ENCODE measurements around the gene SLCO2B1.

SLCO2B1 gene

GRCh38 chr11:75162954-75163353, 12.0 kb downstream of the SLCO2B1 start:
- no peak for DNase-seq

DNA sequence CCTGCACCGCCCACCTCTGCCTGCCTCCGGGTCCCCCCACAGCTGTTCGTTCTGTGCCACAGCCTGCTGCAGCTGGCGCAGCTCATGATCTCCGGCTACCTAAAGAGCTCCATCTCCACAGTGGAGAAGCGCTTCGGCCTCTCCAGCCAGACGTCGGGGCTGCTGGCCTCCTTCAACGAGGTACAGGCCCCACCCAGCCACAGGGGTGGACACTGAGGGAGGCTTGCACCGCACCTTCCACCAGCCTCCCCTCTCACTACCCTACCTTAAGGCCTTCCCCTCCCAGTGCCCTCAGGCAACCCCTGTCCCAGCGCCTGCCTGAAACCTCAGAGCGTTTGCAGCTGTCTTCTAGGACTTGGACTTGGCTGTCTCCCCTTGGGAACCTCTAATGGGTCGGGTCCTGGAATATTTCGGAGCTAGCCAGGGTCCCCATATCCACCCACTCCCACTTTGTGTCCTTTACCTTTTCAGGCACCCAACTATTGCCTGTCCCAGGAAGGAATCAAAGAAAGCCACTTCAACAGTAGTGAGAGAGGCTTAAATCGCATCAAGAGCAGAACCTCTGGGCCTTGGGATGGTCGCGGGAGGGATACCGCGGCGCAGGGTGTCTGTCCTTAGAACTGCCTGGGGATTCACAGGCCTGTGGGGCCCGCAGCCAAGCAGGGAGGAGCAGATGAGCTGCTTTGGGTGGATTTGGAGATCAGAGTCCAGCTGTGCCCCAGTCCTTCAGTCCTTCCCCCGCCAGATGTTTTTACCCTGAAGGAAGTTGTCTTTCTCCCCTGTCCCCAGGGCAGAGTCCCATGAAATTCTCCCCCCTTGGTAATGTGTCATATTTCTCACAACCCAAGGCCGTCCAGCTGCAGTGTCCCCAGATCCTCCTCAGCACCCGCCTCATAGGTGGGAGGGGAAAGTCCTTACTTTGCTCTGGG, 13.3 kb downstream of the SLCO2B1 start:
- no peak for DNase-seq

GRCh38 chr11:75165721-75166120, 14.8 kb downstream of the SLCO2B1 start:
- no peak for DNase-seq

DNA sequence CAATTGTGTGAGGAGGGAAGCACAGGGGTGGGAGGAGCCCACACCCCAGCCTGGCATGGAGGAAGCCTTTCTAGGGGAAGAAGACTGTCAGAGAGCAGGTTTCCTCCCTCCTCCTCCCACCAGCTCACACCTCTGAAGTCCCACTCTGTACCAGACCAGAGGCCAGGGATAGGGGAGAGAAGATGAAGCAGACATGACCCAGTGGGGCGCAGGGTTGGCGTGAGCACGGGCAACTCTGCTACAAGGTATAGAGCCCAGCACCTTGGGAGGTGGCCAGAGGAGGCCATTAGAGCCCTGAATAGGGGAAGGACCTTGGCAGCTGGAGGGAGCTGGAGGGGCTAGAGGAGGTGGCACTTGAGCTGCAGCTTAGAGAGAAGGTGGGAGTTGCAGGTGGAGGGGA, 15.9 kb downstream of the SLCO2B1 start:
- DNase-seq, result no peak

DNA sequence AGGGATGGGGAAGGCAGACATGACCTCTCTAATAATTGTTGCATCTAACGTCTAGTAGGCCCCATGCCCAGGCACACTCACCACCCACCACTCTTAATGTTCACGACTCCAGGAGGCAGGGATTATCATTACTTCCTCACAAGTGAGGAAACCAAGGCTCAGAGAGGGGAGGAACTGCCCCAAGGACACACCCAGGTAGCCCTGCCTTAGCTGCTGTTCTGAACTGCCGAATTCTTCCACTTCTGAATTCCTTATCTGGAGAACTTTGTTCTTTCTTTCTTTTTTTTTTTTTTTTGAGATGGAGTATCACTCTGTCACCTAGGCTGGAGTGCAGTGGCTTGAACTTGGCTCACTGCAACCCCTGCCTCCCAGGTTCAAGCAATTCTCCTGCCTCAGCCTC, 16.7 kb downstream of the SLCO2B1 start:
- no peak for DNase-seq

GRCh38 chr11:75169101-75169885, 18.4 kb downstream of the SLCO2B1 start:
- no peak for DNase-seq

DNA sequence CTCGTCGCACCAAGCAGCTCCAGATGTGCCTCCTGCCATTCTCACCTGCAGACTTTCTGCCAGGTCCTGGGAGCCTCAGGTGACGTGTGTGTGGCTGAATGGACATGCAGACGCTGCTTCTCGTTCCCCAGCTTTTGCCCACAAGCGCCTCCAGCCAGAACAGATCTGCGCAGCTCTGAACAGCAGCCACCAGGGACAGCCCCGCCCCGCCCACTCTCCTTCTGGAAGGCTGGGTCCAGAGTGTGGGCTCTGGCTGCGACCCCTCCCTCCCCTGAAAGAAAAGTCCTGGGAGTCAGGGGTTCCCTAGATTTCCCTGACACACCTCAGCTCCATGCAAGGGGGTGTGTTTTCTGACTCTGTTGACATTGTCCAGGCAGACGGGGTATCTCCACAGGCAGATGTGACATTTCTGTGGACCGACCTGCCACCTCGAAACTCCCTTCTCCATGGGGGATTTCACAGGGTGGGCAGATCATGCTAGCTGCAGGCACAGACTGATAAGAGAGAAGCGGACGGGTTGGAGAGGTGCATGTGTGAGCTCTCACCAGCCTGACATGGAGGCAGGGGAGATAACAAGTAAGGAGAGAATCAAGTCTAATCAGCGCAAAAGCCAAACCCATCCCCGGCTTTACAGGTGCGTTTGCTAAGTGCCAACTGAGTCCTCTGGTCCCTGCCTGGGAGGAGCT, 19.8 kb downstream of the SLCO2B1 start:
- DNase-seq, result no peak

DNA sequence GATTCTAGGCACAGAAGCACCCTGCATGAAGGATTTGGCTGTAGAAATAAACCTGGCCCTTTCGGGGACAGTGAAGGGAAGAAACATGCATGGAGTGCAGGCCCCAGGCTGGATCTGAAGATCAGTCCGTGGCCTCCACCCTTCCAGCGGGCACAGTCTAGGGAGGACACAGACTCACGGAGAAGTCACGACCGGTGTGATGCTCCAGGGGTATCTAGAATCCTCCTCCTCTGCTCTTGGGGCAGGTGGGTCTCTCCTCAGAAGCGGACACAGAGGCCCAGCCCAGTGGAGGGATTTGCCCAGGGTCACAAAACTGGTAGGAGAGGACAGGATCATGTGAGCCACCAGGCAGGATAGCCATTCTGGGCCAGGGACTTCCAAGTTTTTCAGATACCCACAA, 22.4 kb downstream of the SLCO2B1 start:
- no peak for DNase-seq

GRCh38 chr11:75174781-75175370, 24.0 kb downstream of the SLCO2B1 start:
- no peak for DNase-seq

GRCh38 chr11:75182664-75183063, 31.8 kb downstream of the SLCO2B1 start:
- no peak for DNase-seq

DNA sequence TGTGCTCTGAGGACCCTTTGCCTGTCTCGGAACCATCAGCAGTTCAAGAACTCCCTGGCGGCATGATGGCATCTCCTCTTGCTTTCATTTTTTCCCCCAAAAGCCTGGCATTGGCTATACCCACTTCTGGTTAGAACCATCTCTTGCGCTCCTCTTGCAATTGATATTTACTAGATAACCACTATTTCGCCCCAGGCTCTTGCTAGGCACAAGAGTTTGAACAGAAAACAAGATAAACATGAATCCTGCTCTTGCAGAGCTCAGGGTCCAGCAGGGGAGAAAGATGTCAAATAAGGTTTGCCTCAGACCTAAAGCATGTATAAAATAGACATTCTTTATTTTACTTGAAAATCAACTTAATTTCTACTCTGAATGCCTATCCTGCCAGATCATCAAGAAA, 33.1 kb downstream of the SLCO2B1 start:
- DNase-seq, result no peak

- DNase-seq, result no peak
Observed at GRCh38 chr11:75184757-75185425, 34.0 kb downstream of the SLCO2B1 start.

GRCh38 chr11:75185866-75186265, 35.0 kb downstream of the SLCO2B1 start:
- DNase-seq, result no peak

- DNase-seq, result no peak
Observed at GRCh38 chr11:75186999-75187398, 36.1 kb downstream of the SLCO2B1 start.

DNA sequence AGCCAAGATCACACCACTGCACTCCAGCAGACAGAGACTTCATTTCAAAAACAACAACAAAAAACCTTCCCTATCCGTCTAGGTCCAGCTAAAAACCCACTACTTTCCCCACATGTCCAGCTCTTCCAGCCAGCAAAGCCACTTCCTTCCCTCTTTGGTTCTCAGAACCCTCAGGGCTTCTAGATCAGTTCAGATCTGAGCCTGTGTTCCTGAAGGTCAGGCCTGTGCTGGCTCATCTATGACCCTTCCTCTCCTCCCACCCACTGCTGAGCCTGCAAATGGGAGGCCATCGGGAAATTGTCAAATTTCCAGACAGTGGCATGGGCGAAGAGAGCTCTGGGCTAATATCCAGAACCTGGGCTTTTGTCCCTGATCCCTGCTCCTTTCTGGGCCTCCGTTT, 37.8 kb downstream of the SLCO2B1 start:
- DNase-seq, result no peak

DNA sequence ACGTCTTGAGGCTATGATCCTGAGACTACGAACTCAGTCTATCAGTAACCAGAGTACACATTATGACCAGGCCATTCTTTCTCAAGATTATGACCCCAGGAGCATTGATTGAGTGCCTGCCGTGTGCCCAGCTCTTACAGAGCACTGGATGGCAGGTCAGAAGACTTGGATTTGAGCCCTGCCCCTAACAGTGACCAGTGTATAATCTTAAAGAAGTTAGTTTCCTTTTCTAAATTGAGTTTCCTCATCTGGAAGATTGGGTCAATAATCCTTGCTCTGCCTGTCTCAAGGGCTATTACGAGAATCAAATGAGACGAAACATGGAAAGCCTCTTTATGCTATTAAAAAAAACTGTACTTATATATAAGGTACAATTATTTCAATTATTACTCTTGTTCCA, 38.2 kb downstream of the SLCO2B1 start:
- DNase-seq, result no peak

DNA sequence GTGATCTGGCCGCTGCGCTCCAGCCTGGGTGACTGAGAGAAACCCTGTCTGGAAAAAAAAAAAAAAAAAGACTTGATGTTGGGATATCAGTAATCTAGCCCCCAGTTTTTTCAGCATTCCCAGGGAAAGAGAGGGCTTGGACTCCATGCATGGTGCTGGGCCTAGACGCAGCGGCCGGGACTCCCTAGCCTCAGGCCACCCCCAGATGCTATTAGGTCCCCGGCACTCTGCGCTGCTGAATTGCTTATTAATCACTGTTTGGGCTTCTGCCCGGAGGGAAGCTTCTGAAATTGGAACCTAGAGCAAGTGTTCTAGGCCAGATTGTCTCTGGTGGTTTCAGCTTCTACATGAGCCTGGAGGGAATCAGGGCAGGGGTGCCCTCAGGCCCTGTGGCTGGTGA, 39.0 kb downstream of the SLCO2B1 start:
- no peak for DNase-seq

DNA sequence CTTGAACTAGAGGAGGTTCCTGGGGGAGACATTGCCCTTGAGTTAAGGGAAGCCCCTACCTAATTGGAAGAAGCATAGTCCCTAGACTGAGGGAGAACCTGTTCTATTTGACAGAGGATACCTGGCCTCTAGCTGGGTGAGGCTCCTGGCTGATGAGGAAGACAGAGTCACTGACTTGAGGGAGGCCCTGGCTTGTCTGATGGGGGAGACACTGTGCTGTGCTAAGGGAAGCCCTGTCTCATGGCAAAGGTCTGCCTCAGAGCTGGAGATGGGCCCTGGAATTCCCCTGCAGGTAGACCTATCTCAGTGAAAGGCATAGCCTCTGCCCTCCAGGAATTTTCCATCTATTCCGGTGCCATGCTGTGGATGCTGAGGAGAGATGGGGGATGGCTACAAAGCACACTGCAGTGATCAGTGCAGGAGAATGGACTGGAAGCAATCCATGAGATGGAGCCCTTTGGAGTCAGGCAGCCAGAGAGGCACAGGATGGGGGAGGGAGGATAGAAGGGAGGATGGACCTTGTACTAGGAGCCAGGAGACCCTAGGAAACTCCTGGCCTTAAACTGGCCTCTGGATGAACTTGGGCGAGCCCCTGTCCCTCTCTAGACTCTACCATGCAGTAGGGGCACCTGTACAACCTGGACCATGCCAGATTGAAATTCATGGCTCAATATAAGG, 39.9 kb downstream of the SLCO2B1 start:
- no peak for DNase-seq

- DNase-seq, result no peak
Observed at GRCh38 chr11:75191330-75191717, 40.4 kb downstream of the SLCO2B1 start.

DNA sequence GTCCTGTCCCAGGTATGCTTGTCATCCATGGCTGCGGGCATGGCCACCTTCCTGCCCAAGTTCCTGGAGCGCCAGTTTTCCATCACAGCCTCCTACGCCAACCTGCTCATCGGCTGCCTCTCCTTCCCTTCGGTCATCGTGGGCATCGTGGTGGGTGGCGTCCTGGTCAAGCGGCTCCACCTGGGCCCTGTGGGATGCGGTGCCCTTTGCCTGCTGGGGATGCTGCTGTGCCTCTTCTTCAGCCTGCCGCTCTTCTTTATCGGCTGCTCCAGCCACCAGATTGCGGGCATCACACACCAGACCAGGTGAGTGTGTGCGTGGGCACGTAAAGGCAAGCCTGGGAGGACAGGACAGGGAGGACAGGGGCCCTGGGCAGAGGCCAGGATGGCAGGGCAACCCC, 42.4 kb downstream of the SLCO2B1 start:
- DNase-seq, result no peak

GRCh38 chr11:75193711-75194110, 42.8 kb downstream of the SLCO2B1 start:
- DNase-seq, result no peak

DNA sequence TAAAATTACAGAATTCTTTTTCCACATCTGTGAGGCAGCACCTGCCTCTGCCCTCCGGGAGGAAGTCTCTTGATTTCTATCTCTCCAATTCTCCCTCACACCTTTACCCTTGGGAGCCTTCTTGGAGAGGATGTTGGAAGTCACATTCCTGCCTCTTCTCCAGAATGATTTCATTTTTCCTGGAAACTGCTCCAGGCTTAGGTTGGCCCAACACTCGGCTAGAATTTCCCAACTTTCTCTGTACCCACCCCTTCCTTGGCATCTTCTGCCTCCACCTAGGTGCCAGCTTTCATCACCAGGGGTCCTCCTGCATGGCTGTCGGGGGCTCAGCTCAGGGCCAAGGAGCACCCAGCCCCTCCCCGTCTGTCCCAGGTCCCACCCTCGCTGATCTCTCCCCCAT, 43.2 kb downstream of the SLCO2B1 start:
- no peak for DNase-seq

Data from NCI-H345 (cell line).